Panc1 (cell line): ENCODE results near the gene WNK1.

Source experiments
- POLR2AphosphoS5 ChIP-seq: IDR thresholded peaks from 2 replicates; pipeline ENCODE4 v1.6.1; 2012; ENCODE audit warnings: mild to moderate bottlenecking, low read depth, low read length, moderate library complexity
- TF ChIP-seq, protein P1 (sequence below): fragments of 450-650 bp; IDR thresholded peaks from 2 replicates; pipeline ENCODE4 v1.5.1; 2017; ENCODE audit warnings: mild to moderate bottlenecking

DNA sequence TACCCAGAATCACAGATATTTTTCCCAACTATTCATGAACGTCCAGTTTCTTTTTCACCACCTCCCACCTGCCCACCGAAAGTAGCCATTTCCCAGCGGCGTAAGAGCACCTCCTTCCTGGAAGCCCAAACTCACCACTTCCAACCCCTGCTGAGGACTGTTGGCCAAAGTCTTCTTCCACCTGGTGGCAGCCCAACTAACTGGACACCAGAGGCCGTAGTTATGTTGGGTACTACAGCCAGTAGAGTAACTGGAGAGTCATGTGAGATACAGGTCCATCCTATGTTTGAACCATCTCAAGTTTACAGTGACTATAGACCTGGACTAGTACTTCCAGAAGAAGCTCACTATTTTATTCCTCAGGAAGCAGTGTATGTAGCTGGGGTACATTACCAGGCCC, 115.5 kb downstream of the WNK1 start:
- TF ChIP-seq POLR2AphosphoS5, result no peak
- TF ChIP-seq, protein P1, sequence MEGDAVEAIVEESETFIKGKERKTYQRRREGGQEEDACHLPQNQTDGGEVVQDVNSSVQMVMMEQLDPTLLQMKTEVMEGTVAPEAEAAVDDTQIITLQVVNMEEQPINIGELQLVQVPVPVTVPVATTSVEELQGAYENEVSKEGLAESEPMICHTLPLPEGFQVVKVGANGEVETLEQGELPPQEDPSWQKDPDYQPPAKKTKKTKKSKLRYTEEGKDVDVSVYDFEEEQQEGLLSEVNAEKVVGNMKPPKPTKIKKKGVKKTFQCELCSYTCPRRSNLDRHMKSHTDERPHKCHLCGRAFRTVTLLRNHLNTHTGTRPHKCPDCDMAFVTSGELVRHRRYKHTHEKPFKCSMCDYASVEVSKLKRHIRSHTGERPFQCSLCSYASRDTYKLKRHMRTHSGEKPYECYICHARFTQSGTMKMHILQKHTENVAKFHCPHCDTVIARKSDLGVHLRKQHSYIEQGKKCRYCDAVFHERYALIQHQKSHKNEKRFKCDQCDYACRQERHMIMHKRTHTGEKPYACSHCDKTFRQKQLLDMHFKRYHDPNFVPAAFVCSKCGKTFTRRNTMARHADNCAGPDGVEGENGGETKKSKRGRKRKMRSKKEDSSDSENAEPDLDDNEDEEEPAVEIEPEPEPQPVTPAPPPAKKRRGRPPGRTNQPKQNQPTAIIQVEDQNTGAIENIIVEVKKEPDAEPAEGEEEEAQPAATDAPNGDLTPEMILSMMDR, result no peak
